Epithelial cell of umbilical artery (primary cell): ENCODE results near the gene FAIM2. TPM values are rescaled to one million over a fixed set of nuclear protein-coding genes. Genes with fewer than 3 reads are reported as not detected.

Experiments used
- total RNA-seq: library from RNA; depleted of rRNA; stranded (reverse); fragments of >200 nt; gene quantifications from 2 replicates; pipeline ENCODE4 v1.2.3, GENCODE V29; 2014

The FAIM2 gene
- under 0.01 and 0.15 TPM in 2 replicates for total RNA-seq

DNA sequence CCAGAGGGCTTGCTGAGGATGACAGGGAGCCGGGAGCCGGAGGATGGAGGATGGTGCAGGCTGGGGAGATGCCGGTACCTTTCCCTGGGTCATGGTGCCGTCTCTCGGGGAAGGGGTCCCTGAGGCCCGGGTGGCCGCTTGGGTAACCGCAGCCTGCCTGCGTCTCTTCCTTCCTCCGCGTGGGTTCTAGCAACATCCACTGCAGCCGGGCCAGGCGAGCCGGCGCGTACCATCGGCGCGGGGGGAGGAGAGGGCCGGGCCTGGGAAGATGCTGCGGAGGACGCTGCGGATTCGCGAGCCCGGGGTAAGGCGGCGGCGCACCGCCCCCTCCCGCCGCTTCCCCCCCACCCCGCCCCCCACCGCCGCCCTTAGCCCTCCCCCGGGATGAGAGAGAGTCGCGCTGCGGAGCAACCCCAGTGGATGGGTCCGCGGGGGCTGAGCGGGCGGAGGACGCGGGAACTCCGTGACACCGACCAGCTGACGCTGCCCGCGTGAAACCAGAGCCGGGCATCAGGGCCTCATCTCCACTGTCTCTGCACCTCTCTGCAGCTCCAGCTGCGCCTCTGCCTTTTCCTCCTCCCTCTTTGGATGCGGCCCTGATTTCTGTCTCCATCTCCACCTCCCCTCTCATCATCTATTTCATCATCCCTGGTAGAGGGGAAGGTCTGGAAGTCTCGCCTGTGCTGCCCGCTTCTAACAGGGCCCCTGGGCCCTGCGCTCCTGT is at the start of gene FAIM2:
TSS of gene FAIM2 (minus strand) at position 201 of the 724 bp plus-strand sequence. CDS start at position 93, 108 bp downstream.

DNA sequence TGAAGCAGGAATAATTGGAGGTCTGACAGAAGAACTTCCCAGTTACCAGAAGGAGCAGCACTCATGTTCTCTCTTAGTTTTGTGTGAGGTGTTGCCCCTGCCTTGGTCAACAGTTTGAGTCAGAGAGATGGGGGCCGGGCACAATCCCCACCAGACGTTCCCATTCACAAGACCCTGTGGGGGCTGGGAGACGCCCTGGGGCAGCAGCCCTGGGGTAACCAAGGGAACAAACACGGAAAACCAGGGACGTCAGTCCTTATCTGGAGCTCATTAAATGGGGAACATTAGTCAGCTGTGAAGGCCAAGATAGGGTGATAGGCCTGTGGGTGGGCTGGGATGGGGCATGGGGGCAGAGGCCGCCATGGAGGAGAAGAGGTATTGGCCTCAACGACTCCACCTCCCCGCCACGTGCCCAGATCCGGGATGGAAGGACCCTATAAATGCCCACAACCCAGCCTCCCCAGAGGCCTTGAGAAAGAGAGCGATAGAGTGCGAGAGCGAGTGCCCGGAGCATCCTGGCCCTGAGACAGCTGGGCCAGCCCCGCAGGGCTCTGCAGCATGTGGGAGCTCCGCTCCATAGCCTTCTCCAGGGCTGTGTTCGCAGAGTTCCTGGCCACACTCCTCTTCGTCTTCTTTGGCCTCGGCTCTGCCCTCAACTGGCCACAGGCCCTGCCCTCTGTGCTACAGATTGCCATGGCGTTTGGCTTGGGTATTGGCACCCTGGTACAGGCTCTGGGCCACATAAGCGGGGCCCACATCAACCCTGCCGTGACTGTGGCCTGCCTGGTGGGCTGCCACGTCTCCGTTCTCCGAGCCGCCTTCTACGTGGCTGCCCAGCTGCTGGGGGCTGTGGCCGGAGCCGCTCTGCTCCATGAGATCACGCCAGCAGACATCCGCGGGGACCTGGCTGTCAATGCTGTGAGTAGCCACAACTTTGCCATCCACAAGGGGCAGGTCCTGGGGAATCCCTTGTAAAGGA is 46.9 kb upstream of the FAIM2 start, which contains the start of gene AQP2:
TSS of gene AQP2 (plus strand) at position 465 of the 979 bp plus-strand sequence. CDS start at position 559, 94 bp downstream.

DNA sequence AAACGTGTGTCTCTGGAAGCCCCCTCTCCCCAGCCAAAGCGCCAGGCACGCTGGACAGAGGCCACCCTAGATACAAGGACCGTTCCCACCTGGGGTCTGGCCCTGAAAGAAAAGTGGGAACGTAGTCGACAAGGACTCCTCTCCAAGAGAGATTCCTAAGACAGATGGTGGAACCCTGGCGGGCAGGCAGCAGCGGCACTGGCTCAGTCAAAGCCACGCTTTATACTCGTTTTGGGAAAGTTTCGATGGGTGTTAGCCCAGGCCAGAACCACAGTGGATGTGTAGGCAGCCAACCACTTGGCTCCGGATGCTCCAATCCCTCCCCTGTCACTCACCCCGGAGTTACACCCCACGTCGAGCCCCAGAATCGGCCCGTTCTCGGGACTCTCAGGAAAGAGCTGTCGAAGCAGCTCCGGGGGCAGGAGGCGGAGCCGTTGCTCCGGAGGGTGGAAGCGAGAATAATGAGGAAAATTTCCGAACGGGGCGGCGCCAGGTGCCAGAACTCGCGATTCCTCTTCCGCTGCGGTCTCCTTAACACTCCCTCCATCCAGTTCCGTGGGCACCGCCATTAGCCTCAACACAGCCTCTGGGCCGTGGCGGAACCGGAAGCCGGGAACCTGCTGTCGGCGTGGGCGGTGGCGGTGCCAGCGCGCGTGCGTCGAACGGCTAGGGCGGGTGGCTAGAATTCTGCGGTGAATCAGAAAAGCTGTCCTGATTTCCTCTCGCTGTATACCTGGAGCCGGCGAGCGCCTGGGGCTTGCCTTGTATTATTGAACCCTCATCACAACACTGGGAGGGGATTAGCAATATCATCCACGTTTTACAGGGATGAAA is 61.0 kb downstream of the FAIM2 start, which contains the start of gene BCDIN3D:
TSS of gene BCDIN3D (minus strand) at position 588 of the 834 bp plus-strand sequence. CDS start at position 569, 19 bp downstream.

DNA sequence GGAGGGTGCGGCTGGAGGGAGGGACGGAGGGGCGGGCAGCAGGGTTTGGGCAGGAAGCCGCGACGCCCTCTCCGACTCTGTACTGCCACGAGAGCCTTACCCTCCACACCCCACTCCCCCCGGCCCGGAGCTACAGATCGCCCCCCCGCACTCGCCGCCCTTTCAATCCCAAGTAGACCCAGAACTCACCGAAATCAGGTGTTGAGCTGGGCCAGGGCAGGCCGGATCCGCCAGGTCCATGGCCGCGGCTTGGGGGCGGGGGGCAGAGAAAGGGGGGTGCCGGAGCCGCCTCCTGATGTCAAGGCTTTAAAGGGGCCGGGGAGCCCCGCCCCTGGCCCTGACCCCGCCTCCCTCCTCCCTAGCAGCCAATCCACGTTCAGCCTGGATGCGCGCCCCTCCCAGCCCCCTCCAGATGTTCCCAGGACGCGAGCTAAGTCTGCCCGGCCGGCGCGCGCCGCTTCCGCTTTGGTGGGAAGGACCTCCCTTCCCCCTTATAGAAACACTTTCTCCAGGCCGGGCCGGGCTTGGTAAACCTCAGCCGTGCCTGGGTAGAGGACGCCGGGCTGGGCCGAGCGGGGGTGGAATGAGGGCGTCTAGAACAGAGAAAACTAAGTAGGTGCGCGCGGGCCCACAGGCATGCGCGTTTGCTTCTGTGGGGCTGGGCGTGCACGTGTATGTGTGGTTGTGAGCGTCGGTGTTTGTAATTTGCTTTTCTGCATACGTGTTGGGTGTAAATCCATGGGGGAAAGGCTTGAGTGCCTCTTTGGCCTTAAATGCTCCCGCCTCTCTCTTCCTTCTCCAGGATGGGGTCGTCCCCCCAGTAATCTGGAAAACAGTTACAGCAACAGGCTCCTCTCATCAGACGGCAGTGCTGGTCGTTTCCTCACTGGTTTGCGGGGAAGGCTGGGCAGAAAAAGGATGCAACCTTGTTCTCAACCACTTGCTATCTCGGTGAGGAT is 75.3 kb downstream of the FAIM2 start, which contains the start of gene NCKAP5L:
TSS of gene NCKAP5L (minus strand) at position 281 of the 959 bp plus-strand sequence. CDS start 24,369 bp downstream, outside the sequence.

Other genes with a start within 250 kb of the FAIM2 start
- gene FMNL3, start 196.5 kb downstream of the FAIM2 start, total RNA-seq: 69.2 and 72.0 TPM in 2 replicates
- 284 and 430 TPM in 2 replicates for gene TMBIM6, start 162.3 kb downstream of the FAIM2 start, total RNA-seq
- 10.7 and 11.9 TPM in 2 replicates for gene NCKAP5L, start 75.5 kb downstream of the FAIM2 start, total RNA-seq
- gene BCDIN3D, start 60.8 kb downstream of the FAIM2 start, total RNA-seq: 2.6 and 3.2 TPM in 2 replicates
- not detected in 2 replicates for gene AQP2, start 46.8 kb upstream of the FAIM2 start, total RNA-seq
- 0.32 and 3.2 TPM in 2 replicates for gene AQP5, start 58.0 kb upstream of the FAIM2 start, total RNA-seq
- gene AQP6, start 69.0 kb upstream of the FAIM2 start, total RNA-seq: under 0.01 TPM in 1 of 2 replicates, not detected in the other
- gene RACGAP1, start 121.6 kb upstream of the FAIM2 start, total RNA-seq: 56.8 and 87.5 TPM in 2 replicates
- 0.65 and 0.76 TPM in 2 replicates for gene ASIC1, start 153.7 kb upstream of the FAIM2 start, total RNA-seq
- 69.2 and 70.7 TPM in 2 replicates for gene SMARCD1, start 181.4 kb upstream of the FAIM2 start, total RNA-seq
- not detected in 2 replicates for gene GPD1, start 200.1 kb upstream of the FAIM2 start, total RNA-seq
- gene COX14, start 208.3 kb upstream of the FAIM2 start, total RNA-seq: 32.4 and 48.4 TPM in 2 replicates